ENCODE results near the gene HERC3. TPM values are rescaled to one million over a fixed set of nuclear protein-coding genes. Genes with fewer than 3 reads are reported as not detected.

HERC3 gene
- total and polyA plus RNA-seq, 4 donors, result 5.1 to 22.1 (median 10.0) TPM

- Histone ChIP-seq H3K36me3 (ENCODE audit: control insufficient read depth in 4 of 4, insufficient read depth in 3 of 4, low read depth in 1 of 4, low read length in 3 of 4) (peaks cover 1 to 12% (median 8%) of the 10 kb centered on the region in 4 donors), H3K4me1 (ENCODE audit: control insufficient read depth in 4 of 4, insufficient read depth in 4 of 4, low read length in 3 of 4) (peaks cover 3 to 41% (median 24%) of the 10 kb centered on the region in 4 donors), H3K9ac (ENCODE audit: low read depth in 1 of 2, low read length in 2 of 2) (peak overlapping the region; percentile 64 to 96), H3K27ac (ENCODE audit: low read depth in 1 of 2, low read length in 2 of 2) (peak overlapping the region; percentile 73), H3K4me3 (ENCODE audit: low read depth in 1 of 3, low read length in 3 of 3) (peak overlapping the region; percentile 54 to 94 (median 59)), H3K27me3 (ENCODE audit: control insufficient read depth in 4 of 4, insufficient read depth in 4 of 4, low read length in 3 of 4) (no peaks in the 10 kb centered on the region), H3K9me3 (ENCODE audit: control insufficient read depth in 4 of 4, low read length in 3 of 4) (no peaks in the 10 kb centered on the region)
- DNase-seq (ENCODE audit: low spot score), result no peak
- 45% methylated on average over 1 of the region's 1 CpG for WGBS
- TF ChIP-seq FOXA1 (IDR thresholded peaks at IDR 0.05), result peak; percentile 40
- peak; percentile 53 for TF ChIP-seq ZBTB33 (IDR thresholded peaks at IDR 0.05)
- peak; percentile 79 for TF ChIP-seq FOXA2 (IDR thresholded peaks at IDR 0.05)
- TF ChIP-seq RAD21 (IDR thresholded peaks at IDR 0.05), result peak; percentile 19 to 57
- peak; percentile 65 for TF ChIP-seq SP1 (IDR thresholded peaks at IDR 0.05)
- no peak for TF ChIP-seq NR2F2 (IDR thresholded peaks at IDR 0.05)
- no peak for TF ChIP-seq EGR1 (IDR thresholded peaks at IDR 0.05; ENCODE audit: low read depth in 2 of 2)
- TF ChIP-seq JUND (IDR thresholded peaks at IDR 0.05), result peak; percentile 30 to 53
- TF ChIP-seq HNF4G (IDR thresholded peaks at IDR 0.05), result no peak
- TF ChIP-seq, protein P1, sequence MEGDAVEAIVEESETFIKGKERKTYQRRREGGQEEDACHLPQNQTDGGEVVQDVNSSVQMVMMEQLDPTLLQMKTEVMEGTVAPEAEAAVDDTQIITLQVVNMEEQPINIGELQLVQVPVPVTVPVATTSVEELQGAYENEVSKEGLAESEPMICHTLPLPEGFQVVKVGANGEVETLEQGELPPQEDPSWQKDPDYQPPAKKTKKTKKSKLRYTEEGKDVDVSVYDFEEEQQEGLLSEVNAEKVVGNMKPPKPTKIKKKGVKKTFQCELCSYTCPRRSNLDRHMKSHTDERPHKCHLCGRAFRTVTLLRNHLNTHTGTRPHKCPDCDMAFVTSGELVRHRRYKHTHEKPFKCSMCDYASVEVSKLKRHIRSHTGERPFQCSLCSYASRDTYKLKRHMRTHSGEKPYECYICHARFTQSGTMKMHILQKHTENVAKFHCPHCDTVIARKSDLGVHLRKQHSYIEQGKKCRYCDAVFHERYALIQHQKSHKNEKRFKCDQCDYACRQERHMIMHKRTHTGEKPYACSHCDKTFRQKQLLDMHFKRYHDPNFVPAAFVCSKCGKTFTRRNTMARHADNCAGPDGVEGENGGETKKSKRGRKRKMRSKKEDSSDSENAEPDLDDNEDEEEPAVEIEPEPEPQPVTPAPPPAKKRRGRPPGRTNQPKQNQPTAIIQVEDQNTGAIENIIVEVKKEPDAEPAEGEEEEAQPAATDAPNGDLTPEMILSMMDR (IDR thresholded peaks at IDR 0.05; ENCODE audit: low read depth, low read length, missing input control), result no peak
- no peak for TF ChIP-seq GABPA (IDR thresholded peaks at IDR 0.05 in 1 of 2, conservative IDR thresholded peaks at IDR 0.05 in 1 of 2)
- peak; percentile 56 for TF ChIP-seq ATF3 (IDR thresholded peaks at IDR 0.05)
- TF ChIP-seq HNF4A (conservative IDR thresholded peaks at IDR 0.05), result peak; percentile 65 to 70
- peak; percentile 31 for TF ChIP-seq YY1 (IDR thresholded peaks at IDR 0.05)
- TF ChIP-seq, protein P2, sequence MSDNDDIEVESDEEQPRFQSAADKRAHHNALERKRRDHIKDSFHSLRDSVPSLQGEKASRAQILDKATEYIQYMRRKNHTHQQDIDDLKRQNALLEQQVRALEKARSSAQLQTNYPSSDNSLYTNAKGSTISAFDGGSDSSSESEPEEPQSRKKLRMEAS (IDR thresholded peaks at IDR 0.05), result peak; percentile 42
- peak; percentile 53 for TF ChIP-seq RXRA (IDR thresholded peaks at IDR 0.05)
- TF ChIP-seq, protein P3, sequence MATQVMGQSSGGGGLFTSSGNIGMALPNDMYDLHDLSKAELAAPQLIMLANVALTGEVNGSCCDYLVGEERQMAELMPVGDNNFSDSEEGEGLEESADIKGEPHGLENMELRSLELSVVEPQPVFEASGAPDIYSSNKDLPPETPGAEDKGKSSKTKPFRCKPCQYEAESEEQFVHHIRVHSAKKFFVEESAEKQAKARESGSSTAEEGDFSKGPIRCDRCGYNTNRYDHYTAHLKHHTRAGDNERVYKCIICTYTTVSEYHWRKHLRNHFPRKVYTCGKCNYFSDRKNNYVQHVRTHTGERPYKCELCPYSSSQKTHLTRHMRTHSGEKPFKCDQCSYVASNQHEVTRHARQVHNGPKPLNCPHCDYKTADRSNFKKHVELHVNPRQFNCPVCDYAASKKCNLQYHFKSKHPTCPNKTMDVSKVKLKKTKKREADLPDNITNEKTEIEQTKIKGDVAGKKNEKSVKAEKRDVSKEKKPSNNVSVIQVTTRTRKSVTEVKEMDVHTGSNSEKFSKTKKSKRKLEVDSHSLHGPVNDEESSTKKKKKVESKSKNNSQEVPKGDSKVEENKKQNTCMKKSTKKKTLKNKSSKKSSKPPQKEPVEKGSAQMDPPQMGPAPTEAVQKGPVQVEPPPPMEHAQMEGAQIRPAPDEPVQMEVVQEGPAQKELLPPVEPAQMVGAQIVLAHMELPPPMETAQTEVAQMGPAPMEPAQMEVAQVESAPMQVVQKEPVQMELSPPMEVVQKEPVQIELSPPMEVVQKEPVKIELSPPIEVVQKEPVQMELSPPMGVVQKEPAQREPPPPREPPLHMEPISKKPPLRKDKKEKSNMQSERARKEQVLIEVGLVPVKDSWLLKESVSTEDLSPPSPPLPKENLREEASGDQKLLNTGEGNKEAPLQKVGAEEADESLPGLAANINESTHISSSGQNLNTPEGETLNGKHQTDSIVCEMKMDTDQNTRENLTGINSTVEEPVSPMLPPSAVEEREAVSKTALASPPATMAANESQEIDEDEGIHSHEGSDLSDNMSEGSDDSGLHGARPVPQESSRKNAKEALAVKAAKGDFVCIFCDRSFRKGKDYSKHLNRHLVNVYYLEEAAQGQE (IDR thresholded peaks at IDR 0.05), result peak; percentile 51
- TF ChIP-seq TAF1 (conservative IDR thresholded peaks at IDR 0.05), result peak; percentile 26
Observed at GRCh38 chr4:88735564-88735963, 143.3 kb downstream of the HERC3 start.

Measured in liver (tissue), 9 donors.